Endothelial cell of umbilical vein (primary cell): ENCODE results near the gene OR8G5. TPM values are rescaled to one million over a fixed set of nuclear protein-coding genes. Genes with fewer than 3 reads are reported as not detected.
"Not testable (repeated sequence)": the region's sequence is repeated elsewhere in the genome, so short reads cannot be mapped to it uniquely, and the experiment has no call there.

Source experiments
- BruUV-seq: library from RNA; stranded (reverse); fragments of 400-500 nt; replicated peaks from 2 replicates; lab custom pipeline; 2021; lab: Mats Ljungman, UMichigan
- CTCF ChIA-PET: fragments of 300-600, 350-600 bp; sonication (Branson Sonifier 250); formaldehyde crosslinking; loops from one replicate; lab custom pipeline; 2021; ENCODE audit warnings: antibody characterized with exemption, inconsistent platforms; lab: Charles Lee
- POLR2A ChIA-PET: fragments of 300-600, 350-600 bp; sonication (Branson Sonifier 250); formaldehyde crosslinking; loops from one replicate; lab custom pipeline; 2021; ENCODE audit warnings: antibody characterized with exemption, inconsistent platforms; lab: Charles Lee
- DNase-seq: peaks from one replicate; pipeline ENCODE4 v3.0.0-alpha.2; 2011; ENCODE audit warnings: low read depth, low spot score
- FAIRE-seq: peaks from 2 replicates; lab custom pipeline; 2011; peaks lifted over from hg19 to GRCh38; lab: Jason Lieb, UNC
- H2AFZ ChIP-seq: 2 replicates; pipeline ENCODE4 v1.6.0; 2012; ENCODE audit warnings: low read depth, low read length, control low read depth, inconsistent platforms
- H3K27ac ChIP-seq: 2 replicates; pipeline ENCODE4 v1.5.1; 2011; ENCODE audit warnings: low read depth, mild to moderate bottlenecking, control low read depth, low read length, moderate library complexity; ENCODE audit not compliant: insufficient read depth
- H3K27me3 ChIP-seq, 2 experiments: 2 replicates each; pipeline versions ENCODE4 v1.6.0 to v1.6.1; 2011; ENCODE audit warnings: low read length in 2 of 2, mixed read lengths in 1 of 2; ENCODE audit not compliant: control insufficient read depth in 2 of 2, insufficient read depth in 2 of 2
- H3K36me3 ChIP-seq, 2 experiments: 2 replicates in 1 of 2; 3 replicates in 1 of 2; pipeline ENCODE4 v1.5.1; 2011; ENCODE audit warnings: low read length in 2 of 2, mild to moderate bottlenecking in 1 of 2, moderate library complexity in 1 of 2; ENCODE audit not compliant: control insufficient read depth in 2 of 2, insufficient read depth in 2 of 2; ENCODE audit errors: extremely low read depth in 1 of 2
- H3K4me1 ChIP-seq: 3 replicates; pipeline ENCODE4 v1.5.1; 2011; ENCODE audit warnings: mild to moderate bottlenecking, low read length; ENCODE audit not compliant: control insufficient read depth, insufficient read depth; ENCODE audit errors: extremely low read depth
- H3K4me2 ChIP-seq: 2 replicates; pipeline ENCODE4 v1.6.1; 2011; ENCODE audit warnings: low read length, control low read depth, mixed read lengths; ENCODE audit not compliant: insufficient read depth
- H3K4me3 ChIP-seq, 3 experiments: fragments of 200-600 bp in 1 of 3; sonication (generic), shearing (Covaris generic) in 1 of 3; replicated peaks in 1 of 3; 2 replicates each; pipeline ENCODE4 v1.5.1; 2011 to 2016; ENCODE audit warnings: control low read depth in 3 of 3, low read length in 3 of 3, mild to moderate bottlenecking in 2 of 3, inconsistent platforms in 1 of 3, low read depth in 1 of 3, moderate library complexity in 1 of 3; ENCODE audit not compliant: insufficient read depth in 1 of 3
- H3K79me2 ChIP-seq: 2 replicates; pipeline ENCODE4 v1.6.0; 2012; ENCODE audit warnings: low read length, inconsistent platforms; ENCODE audit not compliant: control insufficient read depth, insufficient read depth
- H3K9ac ChIP-seq: replicated peaks from 2 replicates; pipeline ENCODE3; 2011; ENCODE audit warnings: low read length, control low read depth; ENCODE audit not compliant: insufficient read depth; ENCODE audit errors: extremely low read depth
- H3K9me1 ChIP-seq: replicated peaks from 3 replicates; pipeline ENCODE4 v1.6.0; 2011; ENCODE audit warnings: mild to moderate bottlenecking, low read length; ENCODE audit not compliant: control insufficient read depth, insufficient read depth; ENCODE audit errors: extremely low read depth
- H3K9me3 ChIP-seq: replicated peaks from 2 replicates; pipeline ENCODE4 v1.5.1; 2012; ENCODE audit warnings: low read length, inconsistent platforms; ENCODE audit not compliant: control insufficient read depth, insufficient read depth
- H4K20me1 ChIP-seq: replicated peaks from 2 replicates; pipeline ENCODE3; 2011; ENCODE audit warnings: mild to moderate bottlenecking, low read length; ENCODE audit not compliant: control insufficient read depth, insufficient read depth; ENCODE audit errors: extremely low read depth
- CTCF ChIP-seq, 2 donors: IDR thresholded peaks; 1 replicate in 1 of 2; 2 replicates in 1 of 2; pipeline ENCODE4 v1.5.1; 2011; ENCODE audit warnings: low read length in 2 of 2, mild to moderate bottlenecking in 2 of 2, moderate library complexity in 2 of 2, control low read depth in 1 of 2, inconsistent platforms in 1 of 2, low read depth in 1 of 2; ENCODE audit not compliant: insufficient read depth in 1 of 2; ENCODE audit errors: extremely low read depth in 1 of 2
- EZH2 ChIP-seq: IDR thresholded peaks from 2 replicates; pipeline ENCODE4 v1.6.1; 2012; ENCODE audit warnings: borderline replicate concordance, low read depth, mild to moderate bottlenecking, moderate library complexity, low read length, inconsistent platforms; ENCODE audit not compliant: severe bottlenecking
- FOS ChIP-seq: IDR thresholded peaks from 2 replicates; pipeline ENCODE4 v1.6.1; 2011; ENCODE audit warnings: mild to moderate bottlenecking, low read length, moderate library complexity, borderline replicate concordance; ENCODE audit not compliant: insufficient read depth
- GATA2 ChIP-seq: IDR thresholded peaks from 2 replicates; pipeline ENCODE4 v1.7.0; 2011; ENCODE audit warnings: low read depth, mild to moderate bottlenecking, moderate library complexity, mixed read lengths, low read length; ENCODE audit not compliant: insufficient read length, insufficient read depth
- JUN ChIP-seq: IDR thresholded peaks from 2 replicates; pipeline ENCODE4 v1.6.1; 2011; ENCODE audit warnings: borderline replicate concordance, low read depth; ENCODE audit not compliant: insufficient read length, insufficient read depth
- MAX ChIP-seq: IDR thresholded peaks from 2 replicates; pipeline ENCODE4 v1.6.1; 2011; ENCODE audit not compliant: insufficient read depth, insufficient read length
- MYC ChIP-seq: IDR thresholded peaks from one replicate; pipeline ENCODE4 v1.6.1; 2011; ENCODE audit warnings: mild to moderate bottlenecking, low read depth, low read length
- POLR2A ChIP-seq: IDR thresholded peaks from 2 replicates; pipeline ENCODE4 v1.6.1; 2012; ENCODE audit warnings: low read depth, mild to moderate bottlenecking, control low read depth, low read length
- POLR2AphosphoS5 ChIP-seq: IDR thresholded peaks from 2 replicates; pipeline ENCODE4 v1.6.1; 2012; ENCODE audit warnings: low read depth, mild to moderate bottlenecking, control low read depth, low read length, moderate library complexity; ENCODE audit not compliant: insufficient read depth
- dilution Hi-C: fragments of 300-500 bp; cut with MboI; formaldehyde crosslinking; loops from one replicate; pipeline ENCODE4 v1.15.0; 2019; ENCODE audit warnings: low sequenced_read_pairs; ENCODE audit not compliant: extremely low pct_ligation_motif_present
- intact Hi-C: fragments of 100-400 bp; cut with micrococcal nuclease; formaldehyde crosslinking; loops from one replicate; pipeline ENCODE4 v1.10.0; 2022
- polyA plus RNA-seq, 4 experiments: library from polyadenylated mRNA; depleted of rRNA in 3 of 4; stranded (reverse) in 3 of 4; unstranded in 1 of 4; fragments of >200 nt; gene quantifications; 2 replicates each; pipeline versions ENCODE4 v1.2.1 to v1.2.3, GENCODE V29; 2011 to 2012; ENCODE audit warnings: missing spikeins in 1 of 4
- total RNA-seq: library from RNA; stranded (reverse); gene quantifications from 2 replicates; pipeline ENCODE4 v1.2.3, GENCODE V29; 2021

Gene OR8G5
- total and polyA plus RNA-seq, 2 donors (not counting 3 experiments of a cell fraction or from before 2014, with no cell fraction given), result not detected

- TF ChIP-seq MAX (no peak), CTCF (IDR thresholded peaks at IDR 0.05; ENCODE audit: extremely low read depth in 1 of 2, insufficient read depth in 1 of 2, low read depth in 1 of 2, low read length in 2 of 2) (no peak), JUN (no peak), MYC (no peak), GATA2 (no peak), POLR2A (no peak), FOS (no peak), EZH2 (no peak), POLR2AphosphoS5 (no peak)
- Histone ChIP-seq H3K27me3 (peaks cover 0 to 2% of the 10 kb centered on the region in 2 experiments), H4K20me1 (no peaks in the 10 kb centered on the region), H3K9me1 (no peaks in the 10 kb centered on the region), H3K4me3 (no peak within 1 kb of the TSS), H2AFZ (no peak within 1 kb of the TSS), H3K4me2 (no peak within 1 kb of the TSS), H3K27ac (no peak within 1 kb of the TSS), H3K9me3 (no peaks in the 10 kb centered on the region), H3K9ac (no peak within 1 kb of the TSS), H3K79me2 (no peaks in the 10 kb centered on the region), H3K36me3 (no peaks in the 10 kb centered on the region), H3K4me1 (no peaks in the 10 kb centered on the region)
- intact Hi-C loops, result no loop called here
- dilution Hi-C loops, result no loop called here
- no peak for DNase-seq
- BruUV-seq, result no TSS peak
- CTCF ChIA-PET, result interaction anchor here (0.5 to 1.6 kb wide), 3 partner anchors 26 to 644 kb away, joined by 3 to 4 read pairs (median 3); no protein-coding TSS in a partner anchor
- POLR2A ChIA-PET, result no interaction called here
- FAIRE-seq, result no peak
Observed at GRCh38 chr11:124240621-124241397, 15.4 kb upstream of the OR8G5 start, which contains the start of gene OR8G1. TSS of gene OR8G1 (plus strand) at chr11:124241095. CDS start at chr11:124249676, 8,581 bp downstream.

GRCh38 chr11:124249869-124250268, 6.3 kb upstream of the OR8G5 start:
- H3K36me3 ChIP-seq, H3K27me3 ChIP-seq, H3K4me2 ChIP-seq, H2AFZ ChIP-seq, FAIRE-seq, dilution Hi-C loops, H3K4me3 ChIP-seq, H3K4me1 ChIP-seq, CTCF ChIA-PET, BruUV-seq, H4K20me1 ChIP-seq, H3K9ac ChIP-seq, POLR2A ChIA-PET, H3K9me1 ChIP-seq, DNase-seq, H3K79me2 ChIP-seq, H3K27ac ChIP-seq, H3K9me3 ChIP-seq: not testable (repeated sequence)
- intact Hi-C loops, result loop anchor here (2.0 kb wide), 1 partner anchor 25 kb away; no protein-coding TSS in a partner anchor
